Measurements from ENCODE around the gene CCDC88C.
"Not testable (repeated sequence)": the region's sequence is repeated elsewhere in the genome, so short reads cannot be mapped to it uniquely, and the experiment has no call there.

CCDC88C gene

DNA sequence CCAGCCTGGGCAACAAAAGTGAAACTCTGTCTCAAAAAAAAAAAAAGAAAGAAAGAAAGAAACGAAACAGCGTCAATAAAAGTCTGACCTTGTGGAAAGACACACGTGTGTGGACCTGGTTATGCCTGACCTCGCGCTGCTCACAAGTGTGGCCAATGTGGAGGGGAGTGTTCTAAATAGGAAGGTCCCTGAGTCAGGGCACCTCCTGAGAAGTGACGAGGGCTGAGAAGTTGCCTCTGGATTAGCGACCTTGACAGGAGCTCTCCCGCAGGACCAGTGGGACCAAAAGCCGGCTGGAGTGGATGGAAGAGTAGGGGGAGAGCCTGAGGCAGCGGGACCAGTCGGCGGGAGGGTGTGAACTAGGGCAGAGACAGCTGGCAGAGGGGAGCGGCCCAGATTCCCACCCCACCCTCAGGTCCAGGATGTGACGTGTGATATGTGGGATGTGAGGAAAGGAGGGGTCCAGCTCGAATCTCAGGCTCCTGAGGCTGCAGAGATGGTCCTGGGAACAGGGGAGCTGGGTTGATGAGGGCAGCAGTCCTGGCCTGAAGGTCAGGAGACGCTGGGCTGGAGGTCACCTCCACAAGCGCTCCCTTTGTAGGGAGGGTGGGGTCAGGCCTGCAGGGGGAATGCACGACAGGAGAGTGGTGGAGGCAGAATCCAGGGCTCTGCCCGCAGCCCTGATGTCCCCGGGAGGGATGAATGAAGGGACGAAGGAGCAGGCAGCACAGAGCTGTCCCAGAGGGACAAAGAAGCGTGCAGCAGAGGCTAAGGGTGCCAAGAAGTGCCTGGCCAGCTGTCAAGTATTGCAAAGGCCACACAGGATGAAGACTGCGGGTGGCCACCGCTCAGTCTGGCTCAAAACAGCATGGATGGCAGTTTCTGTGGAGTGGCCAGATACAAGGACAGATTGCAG is 148.3 kb downstream of the CCDC88C start:
- no peak for DNase-seq (ENCODE audit: low read depth)

GRCh38 chr14:91267965-91268437 is 149.6 kb downstream of the CCDC88C start:
- no peak for DNase-seq (ENCODE audit: low read depth)

- DNase-seq (ENCODE audit: low read depth): not testable (repeated sequence)
Observed at GRCh38 chr14:91266276-91266675, 151.3 kb downstream of the CCDC88C start.

DNA sequence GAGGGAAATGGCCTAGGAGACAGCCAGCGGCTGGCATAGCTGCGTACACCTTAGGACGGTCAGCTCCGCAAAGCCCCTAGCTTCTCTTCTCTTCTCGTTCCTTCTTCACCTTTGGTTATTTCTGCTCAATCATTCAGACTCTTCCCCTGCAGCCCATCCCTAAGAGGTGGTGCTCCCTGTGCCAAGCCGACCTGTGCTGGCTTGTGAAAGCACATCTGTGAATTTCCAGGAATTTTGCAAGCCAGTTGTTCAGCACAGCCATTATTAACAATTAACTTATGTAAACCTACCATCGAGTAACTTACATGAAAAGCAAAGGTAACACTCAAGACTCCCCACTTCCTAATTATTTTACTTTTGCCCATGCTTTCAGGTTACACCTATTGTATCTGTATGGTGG is 152.2 kb downstream of the CCDC88C start:
- no peak for DNase-seq (ENCODE audit: low read depth)

DNA sequence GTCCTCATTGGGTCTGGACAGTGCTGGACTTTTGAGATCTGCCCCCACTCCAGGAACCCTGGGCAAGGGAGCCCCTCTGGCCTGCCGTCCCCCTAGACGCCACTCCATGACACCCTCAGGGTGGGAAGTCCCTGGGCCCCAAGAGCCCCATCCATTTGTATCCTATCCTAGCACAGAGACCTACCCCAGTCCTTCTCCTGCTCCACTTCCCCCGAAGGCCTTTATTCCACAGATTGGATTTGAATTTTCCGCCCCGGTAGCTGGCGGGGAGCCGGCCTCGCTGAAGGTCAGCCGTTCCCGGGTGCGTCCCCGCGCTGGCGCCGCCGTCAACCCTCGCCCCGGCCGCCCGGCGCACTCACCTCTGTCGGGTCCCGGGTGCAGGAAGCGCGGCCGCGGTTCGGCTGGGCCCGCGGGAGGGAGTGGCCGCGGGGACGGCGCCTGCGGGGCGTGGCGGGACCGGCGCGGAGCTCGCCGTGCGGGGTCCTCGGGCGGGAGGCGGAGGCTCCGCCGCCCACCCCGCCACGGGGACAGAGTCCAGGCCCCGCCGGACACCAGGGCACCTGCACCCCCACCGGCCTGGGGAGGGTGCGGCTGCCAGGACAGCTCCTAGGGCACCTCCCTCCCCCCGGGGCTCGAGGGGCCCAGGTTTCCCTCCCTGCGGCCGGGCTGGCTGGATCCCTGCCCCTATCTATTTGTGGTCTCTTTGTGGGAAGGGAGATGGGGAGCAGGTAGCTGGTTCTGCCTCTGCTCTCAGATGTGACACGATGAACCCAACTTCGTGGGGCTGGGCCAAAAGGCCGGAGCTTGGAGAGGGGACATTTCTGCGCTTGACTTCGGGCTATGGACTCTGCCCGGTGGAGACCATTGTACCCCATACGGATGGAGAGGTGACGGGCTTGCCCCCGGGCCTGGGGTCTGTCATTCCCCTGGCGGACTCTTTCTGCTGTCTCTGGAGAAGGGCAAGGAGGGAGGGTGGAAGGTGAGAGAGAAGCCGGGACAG is 153.2 kb downstream of the CCDC88C start:
- DNase-seq (ENCODE audit: low read depth): no peak

- DNase-seq (ENCODE audit: low read depth): no peak
Observed at GRCh38 chr14:91263329-91263728, 154.3 kb downstream of the CCDC88C start.

DNA sequence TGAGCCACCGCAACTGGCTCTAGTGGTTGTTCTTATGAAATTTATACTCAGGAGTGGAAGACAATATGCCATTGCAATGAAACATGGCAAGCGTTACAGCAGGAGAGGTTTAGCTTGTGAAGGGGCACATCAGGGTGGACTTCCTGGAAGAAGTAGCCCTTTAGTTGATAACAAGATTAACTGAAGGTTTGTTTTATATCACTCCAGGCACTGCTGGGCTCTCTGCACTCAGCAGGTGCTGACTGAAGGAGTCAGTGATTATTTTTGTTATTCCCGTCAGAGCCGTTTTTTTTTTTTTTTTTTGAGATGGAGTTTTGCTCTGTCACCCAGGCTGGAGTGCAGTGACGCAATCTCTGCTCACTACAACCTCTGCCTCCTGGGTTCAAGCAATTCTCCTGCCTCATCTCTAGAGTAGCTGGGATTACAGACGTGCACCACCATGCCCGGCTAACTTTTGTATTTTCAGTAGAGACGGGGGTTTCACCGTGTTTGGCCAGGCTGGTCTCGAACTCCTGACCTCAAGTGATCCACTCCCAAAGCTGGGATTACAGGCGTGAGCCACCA is 155.6 kb downstream of the CCDC88C start:
- no peak for DNase-seq (ENCODE audit: low read depth)

- DNase-seq (ENCODE audit: low read depth): no peak
Observed at GRCh38 chr14:91261115-91261514, 156.5 kb downstream of the CCDC88C start.

GRCh38 chr14:91258876-91259275 is 158.7 kb downstream of the CCDC88C start:
- no peak for DNase-seq (ENCODE audit: low read depth)

GRCh38 chr14:91258011-91258618 is 159.5 kb downstream of the CCDC88C start:
- no peak for DNase-seq (ENCODE audit: low read depth)

GRCh38 chr14:91257328-91258010 is 160.2 kb downstream of the CCDC88C start:
- DNase-seq (ENCODE audit: low read depth): no peak

- no peak for DNase-seq (ENCODE audit: low read depth)
Observed at GRCh38 chr14:91256661-91257060, 161.0 kb downstream of the CCDC88C start.

- no peak for DNase-seq (ENCODE audit: low read depth)
Observed at GRCh38 chr14:91255026-91255695, 162.5 kb downstream of the CCDC88C start.

GRCh38 chr14:91254461-91254860 is 163.2 kb downstream of the CCDC88C start:
- DNase-seq (ENCODE audit: low read depth): no peak

DNA sequence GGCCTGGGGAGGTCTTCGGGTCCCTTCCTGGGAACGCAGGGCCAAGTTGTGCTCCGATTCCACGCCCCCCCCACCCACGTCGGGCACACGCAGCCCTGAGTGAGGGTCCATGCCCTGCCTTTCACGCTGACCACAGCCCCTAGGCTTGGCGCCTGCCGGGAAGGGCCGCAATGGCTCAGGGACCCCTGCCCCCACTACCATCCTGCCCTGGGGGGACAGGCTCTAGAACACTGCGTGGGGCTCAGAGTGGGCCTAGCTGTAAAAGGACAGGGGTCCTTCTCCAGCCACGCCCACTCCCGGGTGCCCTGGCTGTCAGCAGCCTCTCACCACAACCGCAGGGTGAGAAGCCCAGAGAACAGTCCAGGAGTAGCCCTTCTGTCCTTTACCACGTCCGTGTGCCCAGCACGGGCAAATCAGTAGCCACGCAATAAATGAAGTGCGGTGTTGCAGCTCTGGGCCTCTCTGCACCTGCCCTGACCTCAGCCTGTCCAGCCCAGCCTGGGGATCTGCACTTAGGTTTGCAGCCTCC is 163.8 kb downstream of the CCDC88C start:
- no peak for DNase-seq (ENCODE audit: low read depth)

- no peak for DNase-seq (ENCODE audit: low read depth)
Observed at GRCh38 chr14:91252871-91253794, 164.5 kb downstream of the CCDC88C start.

- DNase-seq (ENCODE audit: low read depth): no peak
Observed at GRCh38 chr14:91250912-91251311, 166.7 kb downstream of the CCDC88C start.

- no peak for DNase-seq (ENCODE audit: low read depth)
Observed at GRCh38 chr14:91249841-91250616, 167.6 kb downstream of the CCDC88C start.
